NCI-H2029 (cell line): ENCODE measurements around the gene SLC35A3.
A peak's percentile ranks its signal among the peaks of the same experiment; 100 is the strongest.
"Not testable (repeated sequence)": the region's sequence is repeated elsewhere in the genome, so short reads cannot be mapped to it uniquely, and the experiment has no call there.

Experiments
- DNase-seq: peaks from one replicate; lab custom pipeline; 2025; lab: John Stamatoyannopoulos, UW

The SLC35A3 gene

DNA sequence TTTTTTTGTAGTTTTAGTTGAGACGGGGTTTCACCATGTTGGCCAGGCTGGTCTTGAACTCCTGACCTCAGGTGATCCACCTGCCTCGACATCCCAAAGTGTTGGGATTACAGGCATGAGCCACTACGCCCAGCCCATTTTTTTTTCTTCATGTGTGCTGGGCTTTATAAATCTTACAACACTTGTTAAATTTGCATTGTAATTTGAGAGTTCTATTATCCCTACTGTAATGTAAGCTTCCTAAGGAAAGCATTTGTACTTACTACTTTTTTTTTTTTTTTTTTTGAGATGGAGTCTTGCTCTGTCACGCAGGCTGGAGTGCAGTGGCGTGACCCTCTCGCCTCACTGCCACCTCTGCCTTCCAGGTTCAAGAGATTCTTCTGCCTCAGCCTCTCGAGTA, 2.3 kb downstream of the SLC35A3 start:
- DNase-seq = not testable (repeated sequence)

DNA sequence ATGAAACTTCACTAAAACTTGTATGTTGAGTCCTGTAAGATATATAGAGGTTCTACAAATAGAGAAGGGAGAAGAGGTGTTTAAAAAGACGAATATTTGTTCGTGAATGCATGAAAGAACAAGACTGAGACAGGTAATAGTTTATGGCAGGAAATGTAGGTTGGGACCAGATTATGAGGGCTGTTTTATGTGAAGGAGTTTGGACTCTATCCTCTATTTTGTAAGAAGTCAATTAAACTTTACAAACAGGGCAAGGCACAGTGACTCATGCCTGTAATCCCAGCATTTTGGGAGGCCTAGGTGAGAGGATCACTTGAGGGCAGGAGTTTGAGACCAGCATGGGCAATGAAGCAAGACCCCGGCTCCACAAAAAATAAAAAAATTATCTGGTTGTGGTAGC, 5.7 kb downstream of the SLC35A3 start:
- no peak for DNase-seq

DNA sequence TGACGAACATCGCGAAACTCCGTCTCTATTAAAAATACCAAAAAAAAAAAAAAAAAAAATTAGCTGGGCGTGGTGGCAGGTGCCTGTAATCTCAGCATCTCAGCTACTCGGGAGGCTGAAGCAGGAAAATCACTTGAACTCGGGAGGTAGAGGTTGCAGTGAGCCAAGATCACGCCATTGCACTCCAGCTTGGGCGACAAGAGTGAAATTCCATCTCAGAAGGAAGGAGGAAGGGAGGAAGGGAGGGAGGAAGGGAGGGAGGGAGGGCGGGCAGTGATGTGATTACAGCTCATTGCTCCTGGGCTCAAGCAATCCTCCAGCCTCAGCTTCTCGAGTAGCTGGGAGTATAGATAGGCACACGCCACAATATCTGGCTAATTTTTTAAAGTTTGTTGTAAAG, 7.5 kb downstream of the SLC35A3 start:
- not testable (repeated sequence) for DNase-seq

DNA sequence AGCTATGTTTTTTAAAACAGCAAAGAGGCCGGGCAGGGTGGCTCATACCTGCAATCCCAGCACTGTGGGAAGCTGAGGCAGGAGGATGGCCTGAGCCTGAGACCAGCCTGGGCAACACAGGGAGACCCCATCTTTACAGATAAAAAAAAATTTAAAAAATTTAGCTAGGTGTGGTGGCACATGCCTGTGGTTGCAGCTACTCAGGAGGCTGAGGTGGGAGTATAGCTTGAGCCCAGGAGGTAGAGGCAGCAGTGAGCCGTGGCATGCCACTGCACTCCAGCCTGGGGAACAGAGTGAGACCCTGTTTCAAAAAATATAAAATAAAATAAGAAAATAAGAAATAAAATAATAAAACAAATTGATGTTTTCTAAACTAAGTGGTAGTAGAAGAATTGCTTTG, 8.4 kb downstream of the SLC35A3 start:
- no peak for DNase-seq

DNA sequence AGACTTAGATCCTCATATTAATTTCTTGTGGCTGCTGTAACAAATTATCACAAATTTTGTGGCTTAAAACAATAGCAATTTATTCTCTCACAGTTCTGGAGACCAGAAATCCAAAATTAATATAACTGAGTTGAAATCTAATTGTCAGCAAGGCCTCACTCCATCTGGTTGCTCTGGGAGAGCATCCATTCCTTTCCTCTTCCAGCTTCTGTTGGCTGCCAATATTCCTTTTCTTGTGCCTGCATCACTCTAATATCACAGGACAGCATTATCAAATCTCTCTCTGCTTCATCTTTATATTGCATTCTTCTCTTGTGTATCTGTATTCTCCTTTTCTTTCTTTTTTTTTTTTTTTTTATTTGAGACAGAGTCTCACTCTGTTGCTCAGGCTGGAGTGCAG, 9.3 kb downstream of the SLC35A3 start:
- DNase-seq = no peak

DNA sequence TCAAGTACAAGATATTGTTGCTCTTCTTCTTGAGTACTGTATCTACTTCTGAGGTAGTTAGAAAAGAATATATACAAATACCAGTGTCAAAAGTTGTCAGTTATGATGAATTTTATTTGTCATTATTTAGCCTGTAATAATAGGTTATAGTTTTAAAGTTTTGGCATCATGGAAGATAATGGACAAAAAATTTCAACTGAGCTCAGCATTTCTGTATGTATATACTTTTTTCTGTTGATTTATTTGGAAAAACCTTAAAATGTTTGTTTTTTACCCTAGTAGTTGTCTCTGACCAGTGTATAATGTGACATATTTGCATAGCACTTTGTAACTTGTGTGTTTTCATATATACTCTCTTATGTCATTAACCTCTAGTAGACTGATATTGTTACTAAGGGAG, 11.1 kb downstream of the SLC35A3 start:
- no peak for DNase-seq

DNA sequence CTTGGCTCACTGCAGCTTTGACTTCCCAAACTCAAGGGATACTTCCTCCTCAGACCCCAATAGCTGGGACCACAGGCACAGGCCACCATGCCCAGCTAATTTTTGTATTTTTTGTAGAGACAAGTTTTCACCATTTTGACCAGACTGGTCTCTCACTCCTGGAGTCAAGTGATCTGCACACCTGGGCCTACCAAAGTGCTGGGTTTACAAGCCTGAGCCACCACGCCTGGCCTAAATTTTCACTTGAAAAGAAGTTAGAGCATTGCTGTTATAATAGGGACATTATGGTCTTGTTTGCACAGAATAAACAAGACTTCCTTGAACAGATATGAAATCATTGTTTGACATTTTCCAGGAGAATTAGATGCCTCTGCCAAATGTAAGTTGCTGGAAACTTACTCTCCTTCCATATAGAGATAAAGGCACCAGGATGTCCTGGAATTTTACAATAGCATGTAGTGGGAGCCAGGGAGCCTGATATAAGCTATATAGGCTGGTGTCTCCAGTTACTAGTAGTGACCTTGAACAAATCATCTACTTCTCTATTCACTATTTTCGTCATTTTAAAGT, 16.9 kb downstream of the SLC35A3 start:
- DNase-seq = peak; percentile 9

DNA sequence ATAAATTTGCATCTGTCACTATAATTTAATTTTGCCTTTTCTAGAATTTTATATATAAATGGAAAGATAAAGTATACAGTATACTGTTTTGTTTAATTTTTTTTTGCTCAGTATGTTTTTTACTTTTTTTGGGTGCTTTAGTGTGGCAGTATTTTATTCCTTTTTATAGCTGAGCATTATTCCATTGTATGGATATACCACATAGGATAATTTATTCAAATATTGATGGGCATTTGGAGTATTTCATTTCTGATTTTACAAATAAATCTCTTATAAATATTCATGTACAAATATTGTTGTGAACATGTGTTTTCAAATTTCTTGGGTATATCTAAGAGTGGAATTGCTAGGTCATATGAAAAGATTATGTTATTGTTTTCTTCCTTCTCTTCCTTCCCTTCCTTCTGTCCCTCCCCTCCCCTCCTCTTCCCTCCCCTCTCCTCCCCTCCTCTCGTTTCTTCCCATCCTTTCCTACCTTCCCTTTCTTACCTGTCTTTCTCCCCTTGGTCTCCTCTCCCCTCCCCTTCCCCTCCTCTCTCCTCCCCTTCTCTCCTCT, 18.5 kb downstream of the SLC35A3 start:
- DNase-seq = no peak

DNA sequence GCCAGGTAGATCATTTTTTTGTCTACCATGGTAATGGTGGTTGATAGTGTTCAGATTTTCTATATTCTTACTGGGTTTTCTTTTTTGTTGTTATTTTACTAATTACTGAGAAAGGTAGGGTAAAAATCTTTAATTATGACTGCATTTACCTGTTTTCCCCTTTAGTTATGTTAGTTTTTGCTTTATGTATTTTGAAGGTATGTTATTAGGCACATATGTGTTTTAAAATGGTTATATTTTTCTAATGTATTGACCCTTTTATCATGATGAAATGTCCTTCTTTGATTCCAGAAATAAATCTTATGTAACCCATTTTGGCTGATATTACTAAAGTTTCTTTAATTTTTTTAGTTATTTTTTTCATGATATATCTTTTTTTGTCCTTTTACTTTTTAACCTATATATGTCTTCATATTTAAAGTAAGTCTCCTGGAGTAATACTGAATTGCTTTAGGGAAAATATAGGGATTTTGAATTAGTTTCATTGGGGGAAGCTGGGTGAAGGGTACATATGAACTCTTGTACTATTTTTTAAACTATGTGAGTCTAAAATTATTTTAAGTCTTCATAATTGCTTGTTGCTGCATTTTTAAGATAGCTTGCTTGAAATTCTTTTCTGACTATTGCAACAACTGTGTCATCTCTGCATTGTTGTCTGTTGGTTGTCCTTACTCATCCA, 22.4 kb downstream of the SLC35A3 start:
- DNase-seq = no peak

DNA sequence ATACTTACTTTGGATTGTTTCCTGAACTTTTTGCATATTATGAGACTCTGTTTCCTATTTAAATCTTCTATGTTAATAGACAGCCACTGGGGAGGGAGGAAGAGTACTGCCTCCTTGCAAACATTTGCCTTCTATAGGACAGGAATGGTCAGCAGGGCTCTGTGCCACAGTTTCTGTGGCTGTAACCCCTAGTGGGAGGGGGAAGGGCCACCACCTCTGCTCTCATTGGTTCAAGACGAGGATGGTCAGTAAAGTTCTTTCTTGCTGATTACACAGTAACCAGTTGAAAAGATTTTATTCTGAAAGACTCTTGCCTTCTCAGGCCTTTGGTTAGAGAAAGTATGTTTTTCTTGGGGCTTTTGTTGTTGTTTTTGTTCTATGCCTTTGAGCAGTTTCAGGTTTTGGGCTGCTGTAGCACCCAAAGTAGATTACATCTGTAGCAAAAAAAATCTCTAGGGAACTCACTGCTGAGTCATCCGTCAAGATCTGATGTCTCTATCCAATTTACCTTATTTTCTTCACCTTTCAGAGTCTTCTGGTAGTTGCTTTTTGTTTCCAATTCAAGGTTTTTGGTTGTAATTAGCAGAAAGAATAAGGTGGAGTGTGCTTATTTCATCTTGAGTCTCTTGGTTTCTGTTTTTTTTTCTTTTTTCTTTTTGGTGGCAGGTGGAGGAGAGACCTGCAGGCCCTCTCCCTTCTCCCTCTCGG, 23.1 kb downstream of the SLC35A3 start:
- no peak for DNase-seq

DNA sequence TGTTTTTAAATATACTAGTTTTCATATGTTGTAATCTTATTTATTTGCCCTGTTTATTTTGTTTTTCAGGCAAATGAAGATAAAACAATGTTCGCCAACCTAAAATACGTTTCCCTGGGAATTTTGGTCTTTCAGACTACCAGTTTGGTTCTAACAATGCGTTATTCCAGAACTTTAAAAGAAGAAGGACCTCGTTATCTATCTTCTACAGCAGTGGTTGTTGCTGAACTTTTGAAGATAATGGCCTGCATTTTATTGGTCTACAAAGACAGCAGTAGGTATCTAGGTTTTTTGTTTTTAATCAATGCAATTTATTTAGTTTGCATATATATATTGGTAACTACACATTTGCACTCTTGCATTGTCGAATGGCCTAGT, 23.7 kb downstream of the SLC35A3 start:
- DNase-seq = no peak

DNA sequence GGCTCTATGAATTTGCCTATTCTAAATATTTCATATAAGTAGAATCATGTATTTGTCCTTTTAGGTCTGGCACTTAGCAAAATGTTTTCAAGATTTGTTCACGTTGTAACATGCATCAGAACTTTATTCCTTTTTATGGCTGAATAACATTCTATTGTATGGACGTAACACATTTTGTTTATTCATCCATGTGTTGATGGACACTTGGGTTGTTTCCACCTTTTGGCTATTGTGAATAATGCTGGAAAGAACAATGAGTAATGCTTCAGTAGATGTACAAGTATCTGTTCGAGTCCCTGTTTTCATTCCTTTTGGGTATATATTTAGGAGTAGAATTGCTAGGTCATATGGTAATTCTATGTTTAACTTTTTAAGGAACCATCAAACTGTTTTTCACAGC, 24.7 kb downstream of the SLC35A3 start:
- DNase-seq = no peak

DNA sequence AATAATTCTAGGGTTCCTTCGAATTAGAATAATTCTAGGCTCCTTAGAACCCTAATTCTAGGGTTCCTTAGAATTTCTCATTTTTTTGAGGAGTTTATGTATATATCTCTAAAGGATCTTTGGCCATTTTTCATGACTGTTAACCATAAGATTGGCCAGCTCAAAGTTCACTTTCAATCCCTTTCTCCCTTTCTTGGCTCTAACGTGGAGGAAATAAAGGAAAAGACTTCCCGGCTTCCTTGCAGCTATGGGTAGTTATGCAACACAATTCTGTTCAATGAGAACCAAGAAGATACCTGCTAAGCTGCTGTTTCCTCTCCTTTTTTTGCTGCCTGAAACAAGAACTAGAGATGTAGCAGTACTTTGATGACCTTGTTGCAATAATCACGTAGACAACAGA, 27.2 kb downstream of the SLC35A3 start:
- no peak for DNase-seq

DNA sequence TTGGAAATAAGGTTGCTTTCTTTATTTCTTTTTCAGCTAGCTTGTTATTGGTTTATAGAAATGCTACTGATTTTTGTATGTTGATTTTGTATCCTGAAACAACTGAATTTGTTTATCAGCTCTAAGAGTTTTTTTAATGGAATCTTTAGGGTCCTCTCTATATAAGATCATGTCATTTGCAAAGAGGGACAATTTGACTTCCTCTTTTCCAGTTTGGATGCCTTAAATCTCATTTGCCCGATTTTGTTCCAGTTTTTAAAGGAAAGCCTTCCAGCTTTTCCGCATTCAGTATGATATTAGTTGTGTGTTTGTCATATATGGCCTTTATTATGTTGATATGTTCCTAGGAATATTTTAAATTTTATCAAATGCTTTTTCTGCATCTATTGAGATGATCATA, 31.7 kb downstream of the SLC35A3 start:
- no peak for DNase-seq

DNA sequence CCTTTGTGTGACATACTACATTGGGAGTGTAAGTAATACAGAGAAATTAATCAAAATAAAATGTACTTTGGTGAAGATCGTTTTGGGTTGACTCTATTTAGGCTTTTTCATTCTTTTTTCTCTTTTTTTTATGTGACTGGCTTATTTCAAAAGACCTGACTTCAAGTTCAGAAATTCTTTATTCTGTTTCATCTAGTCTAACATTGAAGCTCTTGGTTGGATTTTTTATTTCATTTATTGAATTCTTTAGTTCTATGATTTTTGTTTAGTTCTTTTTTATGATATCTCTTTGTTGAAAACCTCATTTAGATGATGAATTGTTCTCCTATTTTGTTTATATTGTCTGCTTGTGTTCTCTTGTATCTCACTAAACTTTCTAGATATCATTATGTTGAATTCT, 35.6 kb downstream of the SLC35A3 start:
- no peak for DNase-seq

DNA sequence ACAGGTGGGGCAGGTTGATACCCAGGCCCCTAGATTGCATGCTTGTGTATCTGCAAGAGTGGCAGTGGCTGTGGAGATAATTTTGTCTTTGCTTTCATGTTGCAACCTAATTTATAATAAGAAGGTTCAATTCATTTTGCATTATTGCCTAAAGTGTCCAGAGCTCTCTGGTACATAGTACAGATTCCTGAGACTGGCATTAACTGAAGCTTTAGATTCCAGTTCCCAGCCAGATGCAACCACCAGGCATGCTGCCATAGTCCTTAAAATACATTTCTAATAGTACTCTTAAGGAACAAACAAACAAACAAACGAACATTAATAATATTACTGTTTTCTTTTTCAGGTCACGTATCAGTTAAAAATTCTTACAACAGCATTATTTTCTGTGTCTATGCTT, 36.9 kb downstream of the SLC35A3 start:
- no peak for DNase-seq

DNA sequence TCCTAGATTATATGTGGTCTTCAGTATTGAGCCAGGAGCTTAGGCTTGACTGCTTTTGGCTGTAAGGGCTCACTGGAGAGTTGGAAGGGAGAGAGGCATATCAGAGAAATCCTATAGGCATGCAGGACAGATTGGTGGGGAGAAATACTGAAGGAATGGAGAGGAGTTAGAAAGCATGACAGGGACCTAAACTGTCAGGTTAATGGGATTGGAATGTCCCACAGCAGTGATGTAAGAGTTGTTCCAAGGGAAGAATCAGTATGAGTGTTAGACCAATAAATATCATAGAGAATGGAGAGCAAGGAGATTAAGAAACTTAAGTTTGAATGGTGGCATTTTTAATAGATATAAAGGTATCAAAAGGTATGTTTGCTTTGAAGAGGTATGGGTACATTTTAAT, 39.7 kb downstream of the SLC35A3 start:
- no peak for DNase-seq

DNA sequence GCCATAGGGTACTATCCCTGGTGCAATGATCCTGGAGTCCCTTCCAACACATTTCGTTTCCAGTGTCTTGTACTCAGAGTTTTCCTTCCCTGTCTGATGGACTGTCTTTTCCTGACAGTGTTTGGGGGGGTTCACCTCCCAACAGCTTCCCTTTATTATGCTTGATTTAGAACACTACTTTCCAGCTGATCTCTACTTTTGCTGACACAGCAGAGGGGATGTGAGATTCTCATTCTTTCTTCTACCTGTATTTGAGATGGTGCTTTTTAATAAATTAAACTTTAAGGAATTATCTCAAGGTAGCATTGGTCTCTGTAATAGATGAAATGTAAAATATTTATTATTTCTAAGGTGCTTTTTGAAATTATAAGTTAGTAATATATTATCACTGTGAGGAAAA, 41.0 kb downstream of the SLC35A3 start:
- no peak for DNase-seq

DNA sequence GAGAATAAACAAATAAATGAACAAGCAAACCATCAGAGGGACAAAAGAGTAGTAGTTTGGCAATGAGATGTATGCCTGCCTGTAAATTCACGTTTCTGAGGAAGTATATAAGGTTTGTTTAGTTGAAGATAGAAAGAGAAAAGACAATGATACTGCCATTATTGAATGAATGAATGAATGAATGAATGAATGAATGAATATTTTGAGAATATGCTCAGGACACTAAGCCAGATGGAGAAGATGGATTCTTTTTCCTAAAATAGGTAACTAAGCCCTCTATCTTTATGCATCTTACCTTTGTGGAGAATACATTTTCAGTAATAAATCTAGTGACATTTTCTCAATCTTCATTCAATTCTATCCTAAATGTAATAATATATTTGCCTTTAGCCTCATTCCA, 49.4 kb downstream of the SLC35A3 start:
- DNase-seq = no peak

DNA sequence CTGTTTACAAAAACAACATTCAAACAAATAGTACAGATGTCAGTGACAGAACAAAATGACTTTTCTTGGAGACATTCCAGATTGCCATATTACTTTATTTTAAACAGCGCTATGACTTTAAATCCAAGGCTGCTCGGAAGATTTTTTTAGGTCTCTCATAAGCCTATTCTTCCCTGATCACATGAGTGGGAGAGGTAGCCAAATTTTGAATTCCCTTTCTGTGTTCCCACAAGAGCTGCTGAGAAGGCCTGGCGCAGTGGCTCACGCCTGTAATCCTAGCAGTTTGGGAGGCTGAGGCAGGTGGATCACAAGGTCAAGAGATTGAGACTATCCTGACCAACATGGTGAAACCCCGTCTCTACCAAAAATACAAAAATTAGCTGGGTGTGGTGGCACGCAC, 53.7 kb downstream of the SLC35A3 start:
- no peak for DNase-seq

DNA sequence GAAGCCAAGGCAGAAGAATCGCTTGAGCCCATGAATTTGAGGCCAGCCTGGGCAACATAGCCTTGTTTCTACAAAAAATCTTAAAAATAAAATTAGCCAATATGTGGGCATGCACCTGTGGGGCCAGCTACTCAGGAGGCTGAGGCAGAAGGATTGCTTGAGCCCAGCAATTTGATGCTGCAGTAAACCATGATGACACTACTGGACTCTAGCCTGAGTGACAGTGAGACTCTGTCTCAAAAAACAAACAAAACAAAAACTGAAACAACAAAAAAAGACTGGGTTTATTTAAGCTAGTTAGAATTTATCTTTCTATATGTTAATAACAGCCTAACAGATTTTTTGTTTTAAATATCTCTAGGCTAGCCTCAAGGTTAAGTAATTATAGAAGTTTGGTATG, 57.4 kb downstream of the SLC35A3 start:
- DNase-seq = no peak

DNA sequence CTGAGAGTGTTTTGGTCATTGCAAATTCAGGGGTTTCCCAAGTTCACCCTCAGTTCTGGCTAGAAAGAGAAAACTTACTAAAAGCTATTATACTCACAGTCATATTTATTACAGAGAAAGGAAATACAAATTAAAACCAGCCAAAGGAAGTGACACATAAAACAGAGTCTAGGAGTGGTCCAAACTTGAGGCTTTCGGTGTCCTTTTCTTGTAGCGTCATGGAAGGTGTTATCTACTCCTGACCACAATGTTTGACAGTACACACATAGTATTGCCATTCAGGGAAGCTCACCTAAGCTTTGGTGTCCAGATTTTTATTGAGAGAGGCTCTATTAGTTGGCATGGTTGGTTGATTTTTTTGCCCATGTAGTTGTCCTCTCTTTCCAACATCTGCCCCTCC, 59.0 kb downstream of the SLC35A3 start:
- DNase-seq = no peak

DNA sequence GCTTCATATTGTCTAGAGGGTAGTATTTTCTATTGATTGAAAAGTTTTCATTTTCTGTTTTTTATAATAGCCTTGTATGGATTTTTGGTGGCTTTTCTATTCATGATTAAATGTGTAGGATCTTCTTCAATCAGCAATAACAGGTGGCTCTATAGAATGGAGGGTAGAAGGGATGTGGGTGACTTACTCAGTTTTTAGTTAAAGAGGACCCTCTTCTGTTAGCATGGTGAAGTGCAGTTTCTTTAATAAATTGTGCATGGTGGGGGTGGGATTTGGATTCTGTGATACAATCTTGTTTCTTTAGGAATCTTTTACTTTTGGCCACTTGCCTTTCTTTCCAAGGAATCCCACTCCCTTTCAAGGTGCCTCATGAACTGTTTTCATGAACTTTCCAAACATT, 64.7 kb downstream of the SLC35A3 start:
- DNase-seq = peak; percentile 6
